Left hindlimb (tissue), 1 donor: ENCODE results near the gene RGS3.
A peak's percentile ranks its signal among the peaks of the same experiment; 100 is the strongest.

Experiments
- DNase-seq: peaks from one replicate; pipeline ENCODE4 v3.0.0-alpha.2; 2018

RGS3 gene

GRCh38 chr9:113514061-113514460 lies 50.5 kb downstream of the RGS3 start:
- DNase-seq: no peak

GRCh38 chr9:113514748-113515147 lies 51.2 kb downstream of the RGS3 start:
- no peak for DNase-seq

GRCh38 chr9:113515862-113516261 lies 52.3 kb downstream of the RGS3 start:
- no peak for DNase-seq

- no peak for DNase-seq
Observed at GRCh38 chr9:113516840-113517577, 53.5 kb downstream of the RGS3 start.

GRCh38 chr9:113519426-113520108 lies 56.0 kb downstream of the RGS3 start:
- no peak for DNase-seq

GRCh38 chr9:113520109-113520642 lies 56.6 kb downstream of the RGS3 start:
- no peak for DNase-seq

- no peak for DNase-seq
Observed at GRCh38 chr9:113521693-113522255, 58.2 kb downstream of the RGS3 start.

GRCh38 chr9:113522419-113522818 lies 58.9 kb downstream of the RGS3 start:
- no peak for DNase-seq

- DNase-seq: no peak
Observed at GRCh38 chr9:113522858-113523257, 59.3 kb downstream of the RGS3 start.

GRCh38 chr9:113523421-113524141 lies 60.1 kb downstream of the RGS3 start:
- peak; percentile 71 for DNase-seq

GRCh38 chr9:113524468-113524867 lies 60.9 kb downstream of the RGS3 start:
- no peak for DNase-seq

GRCh38 chr9:113525205-113525604 lies 61.7 kb downstream of the RGS3 start:
- no peak for DNase-seq

GRCh38 chr9:113525831-113526230 lies 62.3 kb downstream of the RGS3 start:
- DNase-seq: no peak

- DNase-seq: no peak
Observed at GRCh38 chr9:113526231-113526746, 62.8 kb downstream of the RGS3 start.

GRCh38 chr9:113526841-113527240 lies 63.3 kb downstream of the RGS3 start:
- no peak for DNase-seq

- no peak for DNase-seq
Observed at GRCh38 chr9:113528088-113528487, 64.6 kb downstream of the RGS3 start.

GRCh38 chr9:113528811-113529210 lies 65.3 kb downstream of the RGS3 start:
- no peak for DNase-seq

GRCh38 chr9:113529336-113530009 lies 65.9 kb downstream of the RGS3 start:
- DNase-seq: no peak

GRCh38 chr9:113530022-113530635 lies 66.6 kb downstream of the RGS3 start:
- no peak for DNase-seq

- no peak for DNase-seq
Observed at GRCh38 chr9:113530942-113531341, 67.4 kb downstream of the RGS3 start.

GRCh38 chr9:113531919-113532808 lies 68.6 kb downstream of the RGS3 start:
- DNase-seq: no peak
